Liver (tissue), 3 donors: Measurements from ENCODE around the gene GPRC5B.

Source experiments
- ATF3 ChIP-seq: IDR thresholded peaks from 2 replicates; pipeline ENCODE4 v1.6.1; 2016; ENCODE audit warnings: antibody characterized with exemption
- CTCF ChIP-seq: fragments of 150-350 bp; IDR thresholded peaks from 2 replicates; pipeline ENCODE4 v1.5.1; 2017; ENCODE audit warnings: improper control_type of control experiment, low read depth, low read length; ENCODE audit not compliant: missing input control
- FOXA1 ChIP-seq: IDR thresholded peaks from 2 replicates; pipeline ENCODE4 v1.6.1; 2016; ENCODE audit warnings: antibody characterized with exemption
- JUND ChIP-seq, 2 donors: IDR thresholded peaks; 2 replicates each; pipeline ENCODE4 v1.6.1; 2016; ENCODE audit warnings: antibody characterized with exemption in 2 of 2
- MAX ChIP-seq: IDR thresholded peaks from 2 replicates; pipeline ENCODE4 v1.6.1; 2016; ENCODE audit warnings: antibody characterized with exemption
- RAD21 ChIP-seq, 2 donors: IDR thresholded peaks; 2 replicates each; pipeline ENCODE4 v1.6.1; 2016; ENCODE audit warnings: antibody characterized with exemption in 2 of 2, mild to moderate bottlenecking in 2 of 2
- REST ChIP-seq: IDR thresholded peaks from 2 replicates; pipeline ENCODE4 v1.6.1; 2016; ENCODE audit warnings: antibody characterized with exemption, mild to moderate bottlenecking
- RXRA ChIP-seq, 2 donors: IDR thresholded peaks; 2 replicates each; pipeline ENCODE4 v1.6.1; 2017 to 2018; ENCODE audit warnings: antibody characterized with exemption in 2 of 2, mild to moderate bottlenecking in 1 of 2
- TAF1 ChIP-seq: conservative IDR thresholded peaks from 2 replicates; pipeline ENCODE4 v1.6.1; 2016; ENCODE audit warnings: antibody characterized with exemption, mild to moderate bottlenecking
- YY1 ChIP-seq: IDR thresholded peaks from 2 replicates; pipeline ENCODE4 v1.6.1; 2016; ENCODE audit warnings: antibody characterized with exemption, mild to moderate bottlenecking
- donor health status: healthy.
- donor health status: healthy.

GRCh38 chr16:19860166-19861041 is 24.2 kb downstream of the GPRC5B start:
- TF ChIP-seq CTCF (no peak), RAD21 (IDR thresholded peaks at IDR 0.05) (no peak), RXRA (IDR thresholded peaks at IDR 0.05) (no peak), FOXA1 (no peak), MAX (no peak), YY1 (no peak), JUND (IDR thresholded peaks at IDR 0.05) (no peak), TAF1 (no peak), REST (no peak), ATF3 (no peak)
